H1 (cell line): ENCODE data around the gene CTSS. TPM values are rescaled to one million over a fixed set of nuclear protein-coding genes. Genes with fewer than 3 reads are reported as not detected.

Experiments
- CTCF ChIA-PET: fragments of 300-600 bp; sonication (Branson Sonifier 250); formaldehyde crosslinking; loops from one replicate; lab custom pipeline; 2021; ENCODE audit not compliant: partially characterized antibody; lab: Charles Lee
- POLR2A ChIA-PET: fragments of 300-600 bp; sonication (Branson Sonifier 250); formaldehyde crosslinking; loops from one replicate; lab custom pipeline; 2021; ENCODE audit warnings: inconsistent platforms; ENCODE audit not compliant: partially characterized antibody; lab: Charles Lee
- DNase-seq, 2 experiments: peaks; one replicate each; pipeline versions ENCODE4 v3.0.0 to v3.0.0-alpha.2; 2010 to 2022; ENCODE audit warnings: low spot score in 2 of 2, low read depth in 1 of 2, mixed read lengths in 1 of 2
- FAIRE-seq: peaks from 2 replicates; lab custom pipeline; 2011; peaks lifted over from hg19 to GRCh38; lab: Jason Lieb, UNC
- H2AFZ ChIP-seq: 2 replicates; pipeline ENCODE4 v1.8.1; 2012; ENCODE audit warnings: low read length, inconsistent platforms
- H2AK5ac ChIP-seq: 2 replicates; pipeline ENCODE4 v1.6.1; 2013; ENCODE audit warnings: low read depth, low read length
- H2BK120ac ChIP-seq: replicated peaks from 2 replicates; pipeline ENCODE3; 2013; ENCODE audit warnings: low read depth, low read length, inconsistent platforms
- H2BK12ac ChIP-seq: 2 replicates; pipeline ENCODE4 v1.6.1; 2013; ENCODE audit warnings: low read depth, low read length
- H2BK15ac ChIP-seq: 2 replicates; pipeline ENCODE4 v1.6.1; 2013; ENCODE audit warnings: low read length
- H2BK20ac ChIP-seq: 2 replicates; pipeline ENCODE4 v1.6.1; 2013; ENCODE audit warnings: low read length
- H2BK5ac ChIP-seq: 2 replicates; pipeline ENCODE4 v1.6.1; 2013; ENCODE audit warnings: low read depth, low read length
- H3K14ac ChIP-seq: 2 replicates; pipeline ENCODE4 v1.6.1; 2013; ENCODE audit warnings: inconsistent platforms; ENCODE audit not compliant: insufficient read length
- H3K18ac ChIP-seq: 2 replicates; pipeline ENCODE4 v1.6.1; 2013; ENCODE audit warnings: low read length; ENCODE audit errors: extremely low read depth
- H3K23ac ChIP-seq: 2 replicates; pipeline ENCODE4 v1.6.1; 2013; ENCODE audit warnings: inconsistent platforms; ENCODE audit not compliant: insufficient read length
- H3K23me2 ChIP-seq: 2 replicates; pipeline ENCODE4 v1.6.1; 2013; ENCODE audit warnings: low read depth, low read length
- H3K27ac ChIP-seq: 2 replicates; pipeline ENCODE4 v1.6.1; 2011; ENCODE audit warnings: low read depth, low read length, inconsistent platforms
- H3K27me3 ChIP-seq, 4 experiments: replicated peaks in 1 of 4; 1 replicate in 1 of 4; 2 replicates in 3 of 4; pipeline versions ENCODE4 v1.6.1 to v1.8.1; 2011 to 2013; ENCODE audit warnings: low read length in 3 of 4, mild to moderate bottlenecking in 3 of 4, inconsistent platforms in 2 of 4, mixed read lengths in 2 of 4, moderate library complexity in 1 of 4; ENCODE audit not compliant: control insufficient read depth in 3 of 4, insufficient read depth in 3 of 4; ENCODE audit errors: extremely low read depth in 1 of 4
- H3K36me3 ChIP-seq, 4 experiments: 2 replicates each; pipeline versions ENCODE4 v1.6.1 to v1.8.1; 2011 to 2013; ENCODE audit warnings: mild to moderate bottlenecking in 4 of 4, low read length in 3 of 4, moderate library complexity in 2 of 4, control low read depth in 1 of 4, inconsistent platforms in 1 of 4; ENCODE audit not compliant: insufficient read depth in 4 of 4, control insufficient read depth in 2 of 4
- H3K4ac ChIP-seq: replicated peaks from 2 replicates; pipeline ENCODE3; 2013; ENCODE audit warnings: low read length, low read depth, mixed read lengths, inconsistent platforms; ENCODE audit not compliant: insufficient read length
- H3K4me1 ChIP-seq, 4 experiments: replicated peaks in 1 of 4; 1 replicate in 1 of 4; 2 replicates in 3 of 4; pipeline versions ENCODE4 v1.6.1 to v1.8.1; 2011 to 2013; ENCODE audit warnings: low read length in 3 of 4, inconsistent platforms in 2 of 4, mixed read lengths in 1 of 4; ENCODE audit not compliant: insufficient read depth in 4 of 4, control insufficient read depth in 3 of 4
- H3K4me2 ChIP-seq, 2 experiments: 2 replicates each; pipeline versions ENCODE4 v1.6.1 to v1.8.1; 2011 to 2013; ENCODE audit warnings: low read depth in 2 of 2, low read length in 2 of 2, control low read depth in 1 of 2, inconsistent platforms in 1 of 2, mild to moderate bottlenecking in 1 of 2; ENCODE audit not compliant: insufficient read depth in 1 of 2
- H3K4me3 ChIP-seq, 4 experiments: fragments of 200-600, 300-600 bp in 1 of 4; sonication (generic), shearing (Covaris generic), sonication (Bioruptor Twin) in 1 of 4; 2 replicates each; pipeline versions ENCODE4 v1.5.1 to v1.8.1; 2011 to 2016; ENCODE audit warnings: low read length in 4 of 4, low read depth in 3 of 4, control low read depth in 2 of 4, inconsistent platforms in 2 of 4, mild to moderate bottlenecking in 2 of 4, mixed read lengths in 1 of 4, moderate library complexity in 1 of 4; ENCODE audit not compliant: insufficient read depth in 2 of 4; ENCODE audit errors: extremely low read depth in 1 of 4
- H3K56ac ChIP-seq: replicated peaks from 2 replicates; pipeline ENCODE3; 2013; ENCODE audit warnings: low read depth, mild to moderate bottlenecking, mixed read lengths, low read length, inconsistent platforms; ENCODE audit not compliant: insufficient read length
- H3K79me1 ChIP-seq: 2 replicates; pipeline ENCODE4 v1.6.1; 2013; ENCODE audit warnings: low read depth, low read length, control low read depth
- H3K79me2 ChIP-seq, 2 experiments: 2 replicates each; pipeline versions ENCODE4 v1.6.1 to v1.8.1; 2012 to 2013; ENCODE audit warnings: low read length in 2 of 2, mild to moderate bottlenecking in 2 of 2, inconsistent platforms in 1 of 2; ENCODE audit not compliant: insufficient read depth in 2 of 2, control insufficient read depth in 1 of 2
- H3K9ac ChIP-seq, 4 experiments: replicated peaks in 1 of 4; 1 replicate in 1 of 4; 2 replicates in 3 of 4; pipeline versions ENCODE4 v1.6.1 to v1.8.1; 2011 to 2013; ENCODE audit warnings: low read depth in 3 of 4, low read length in 3 of 4, control low read depth in 2 of 4, mild to moderate bottlenecking in 2 of 4, moderate library complexity in 2 of 4, inconsistent platforms in 1 of 4; ENCODE audit errors: extremely low read depth in 1 of 4
- H3K9me3 ChIP-seq, 2 experiments: 2 replicates each; pipeline versions ENCODE4 v1.6.1 to v1.8.1; 2012 to 2013; ENCODE audit warnings: mild to moderate bottlenecking in 2 of 2, moderate library complexity in 2 of 2, control low read depth in 1 of 2, inconsistent platforms in 1 of 2, low read depth in 1 of 2, low read length in 1 of 2, mixed read lengths in 1 of 2; ENCODE audit not compliant: insufficient read depth in 2 of 2
- H4K20me1 ChIP-seq, 2 experiments: replicated peaks in 1 of 2; 2 replicates each; pipeline versions ENCODE3 to v1.8.1; 2011 to 2013; ENCODE audit warnings: inconsistent platforms in 2 of 2, low read length in 2 of 2, mild to moderate bottlenecking in 1 of 2; ENCODE audit not compliant: insufficient read depth in 2 of 2, control insufficient read depth in 1 of 2
- H4K5ac ChIP-seq: 2 replicates; pipeline ENCODE4 v1.6.1; 2013; ENCODE audit warnings: low read length, low read depth, mixed read lengths, inconsistent platforms; ENCODE audit not compliant: insufficient read length
- H4K8ac ChIP-seq: 2 replicates; pipeline ENCODE4 v1.8.0; 2013; ENCODE audit warnings: mild to moderate bottlenecking, moderate library complexity, low read length, inconsistent platforms; ENCODE audit not compliant: insufficient read depth; ENCODE audit errors: extremely low read depth
- H4K91ac ChIP-seq: replicated peaks from 2 replicates; pipeline ENCODE3; 2013; ENCODE audit warnings: low read length, mixed read lengths, inconsistent platforms; ENCODE audit not compliant: insufficient read length
- ATF2 ChIP-seq: IDR thresholded peaks from 2 replicates; pipeline ENCODE4 v1.6.1; 2012; ENCODE audit warnings: low read length, inconsistent platforms
- CREB1 ChIP-seq: IDR thresholded peaks from 2 replicates; pipeline ENCODE4 v1.6.1; 2012; ENCODE audit warnings: inconsistent platforms
- EP300 ChIP-seq, 2 experiments: IDR thresholded peaks; 1 replicate in 1 of 2; 2 replicates in 1 of 2; pipeline ENCODE4 v1.6.1; 2011 to 2012; ENCODE audit warnings: low read depth in 2 of 2, low read length in 2 of 2, mild to moderate bottlenecking in 2 of 2, borderline replicate concordance in 1 of 2, inconsistent platforms in 1 of 2, moderate library complexity in 1 of 2
- MAFK ChIP-seq: IDR thresholded peaks from 2 replicates; pipeline ENCODE4 v1.6.1; 2012; ENCODE audit warnings: low read depth, mild to moderate bottlenecking, improper control_type of control experiment, low read length
- RBBP5 ChIP-seq: IDR thresholded peaks from 2 replicates; pipeline ENCODE4 v1.7.1; 2012; ENCODE audit warnings: low read depth, mild to moderate bottlenecking, inconsistent platforms, low read length, moderate library complexity, borderline replicate concordance
- SIN3A ChIP-seq, 2 experiments: IDR thresholded peaks in 1 of 2; conservative IDR thresholded peaks in 1 of 2; 2 replicates each; pipeline ENCODE4 v1.6.1; 2011 to 2012; ENCODE audit warnings: low read length in 2 of 2, improper control_type of control experiment in 1 of 2, low read depth in 1 of 2, mild to moderate bottlenecking in 1 of 2
- WGBS, 2 experiments: shearing (Covaris generic) in 1 of 2; methylation state at CpG; one replicate each; pipeline versions ENCODE4 v1.1.6 to v1.1.7; 2013 to 2015; ENCODE audit warnings: low lambda C conversion rate in 2 of 2, mixed read lengths in 2 of 2, inconsistent platforms in 1 of 2, low coverage in 1 of 2, missing lambda C conversion rate in 1 of 2; ENCODE audit not compliant: insufficient replicate concordance in 2 of 2, insufficient coverage in 1 of 2, insufficient read length in 1 of 2; ENCODE audit errors: extremely low coverage in 1 of 2, missing lambda C conversion rate in 1 of 2; 5-methylcytosine and 5-hydroxymethylcytosine counted together
- polyA plus RNA-seq, 7 experiments: library from polyadenylated mRNA; depleted of rRNA in 3 of 7; stranded (reverse) in 5 of 7; unstranded in 2 of 7; fragments of >200 nt in 5 of 7; fragments of 200-250 nt in 2 of 7; gene quantifications; 1 replicate in 5 of 7; 2 replicates in 1 of 7; 4 replicates in 1 of 7; pipeline versions ENCODE4 v1.2.1 to v1.2.3, GENCODE V29; 2011 to 2013; ENCODE audit warnings: missing spikeins in 2 of 7, mixed read lengths in 2 of 7
- total RNA-seq: library from RNA; stranded (reverse); fragmentation: NEBNext Ultra II Directional; extraction: Animal tissue kit (Norgen Biotek cat#: 25700); gene quantifications from 2 replicates; pipeline ENCODE4 v1.2.1, GENCODE V29; 2021

The CTSS gene
- total and polyA plus RNA-seq, 2 of the 8 experiments (the other 6 are each of a cell fraction or from before 2014, with no cell fraction given) = not detected

DNA sequence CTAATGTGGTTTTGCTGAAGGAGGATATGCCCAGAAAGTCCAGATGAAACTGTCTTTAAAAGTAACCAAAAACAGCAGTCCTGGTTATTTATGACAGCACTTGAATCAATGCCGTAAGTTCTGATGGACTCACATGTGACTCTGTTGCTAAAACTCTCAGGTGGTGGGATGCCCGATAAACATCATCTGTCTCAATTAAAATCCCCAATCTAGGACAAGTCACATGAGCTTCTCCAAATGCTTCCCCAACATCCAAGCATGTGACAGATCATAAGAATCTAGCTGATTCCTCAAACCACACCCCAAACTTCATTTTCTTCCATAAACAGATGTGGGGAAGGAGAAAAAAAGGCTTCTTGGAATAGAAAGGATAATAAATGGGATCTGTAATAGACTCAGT is 43.3 kb upstream of the CTSS start:
- H3K36me3 ChIP-seq = peaks cover 7 to 24% (median 9%) of the 10 kb centered on the region in 4 experiments
- no peak overlapping the region for H2AFZ ChIP-seq
- H4K20me1 ChIP-seq = no peaks in the 10 kb centered on the region
- H3K18ac ChIP-seq = no peak overlapping the region
- no peak overlapping the region for H2BK15ac ChIP-seq
- no peak overlapping the region for H3K14ac ChIP-seq
- DNase-seq = no peak
- H3K27ac ChIP-seq = no peak overlapping the region
- no peaks in the 10 kb centered on the region for H3K9me3 ChIP-seq
- H4K5ac ChIP-seq = no peak overlapping the region
- no peaks in the 10 kb centered on the region for H3K79me1 ChIP-seq
- H2BK12ac ChIP-seq = no peak overlapping the region
- ChIA-PET CTCF (interaction anchor here (1.0 to 3.0 kb wide), 7 partner anchors 16 to 271 kb away, joined by 3 to 9 read pairs (median 4); no protein-coding TSS in a partner anchor), POLR2A (interaction anchor here (1.0 to 2.6 kb wide), 6 partner anchors 10 to 265 kb away, joined by 3 to 8 read pairs (median 4); partner anchors contain the start of genes GOLPH3L and MCL1)
- no peak for FAIRE-seq
- peaks cover 2% of the 10 kb centered on the region; the same call in 1 of the 2 replicates for H3K23me2 ChIP-seq
- H3K9ac ChIP-seq = no peak overlapping the region
- no peak overlapping the region for H4K91ac ChIP-seq
- H4K8ac ChIP-seq = no peak overlapping the region
- no peak overlapping the region for H2BK5ac ChIP-seq
- no peaks in the 10 kb centered on the region; a peak in 1 of 7 replicates for H3K27me3 ChIP-seq
- H3K4ac ChIP-seq = no peak overlapping the region
- no peak overlapping the region for H2BK120ac ChIP-seq
- H3K79me2 ChIP-seq = no peaks in the 10 kb centered on the region
- H3K56ac ChIP-seq = no peak overlapping the region
- 96% methylated on average over 2 of the region's 2 CpGs; no CpG with 5 or more reads in 1 of the 2 experiments for WGBS, 2 experiments
- H3K4me1 ChIP-seq = peaks cover 0 to 12% (median 6%) of the 10 kb centered on the region in 4 experiments; a peak in 4 of 7 replicates
- no peak overlapping the region for H2AK5ac ChIP-seq
- no peak overlapping the region for H3K23ac ChIP-seq
- H2BK20ac ChIP-seq = no peak overlapping the region
- TF ChIP-seq SIN3A (conservative IDR thresholded peaks at IDR 0.05 in 1 of 2, IDR thresholded peaks at IDR 0.05 in 1 of 2; ENCODE audit: low read depth in 1 of 2, low read length in 2 of 2) (no peak), MAFK (no peak), ATF2 (no peak), RBBP5 (no peak), CREB1 (no peak), EP300 (IDR thresholded peaks at IDR 0.05; ENCODE audit: borderline replicate concordance in 1 of 2, low read depth in 2 of 2, low read length in 2 of 2) (no peak)
- H3K4me3 ChIP-seq = no peak overlapping the region
- H3K4me2 ChIP-seq = no peak overlapping the region
